ENCODE results near the gene DISP1. TPM values are rescaled to one million over a fixed set of nuclear protein-coding genes. Genes with fewer than 3 reads are reported as not detected.

Gene DISP1
- total RNA-seq, 1 experiment from 2014 or later, result 6.6 TPM

DNA sequence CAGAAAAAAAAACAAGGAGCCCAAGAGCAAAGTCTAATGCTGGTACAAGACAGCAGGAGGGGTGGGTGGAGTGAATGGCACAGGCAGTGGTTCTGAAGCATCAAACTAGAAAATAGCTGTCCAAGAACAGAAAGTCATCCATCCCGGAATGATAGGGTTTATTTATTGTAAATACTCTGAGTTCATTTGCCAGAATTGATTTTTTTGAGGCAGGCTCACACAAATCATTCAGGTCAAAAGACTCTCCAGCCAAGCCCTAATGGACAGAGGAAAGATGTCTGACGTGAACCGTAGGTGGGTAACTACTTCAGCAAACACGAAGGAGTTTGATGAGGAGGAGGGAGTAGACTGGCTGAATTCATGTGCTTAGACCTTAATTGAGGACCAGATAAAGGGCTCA is 13.8 kb upstream of the DISP1 start:
- H3K9me3 ChIP-seq, result no peaks in the 10 kb centered on the region
- ChIA-PET POLR2A (no interaction called here), CTCF (no interaction called here)
- TF ChIP-seq, protein P1, sequence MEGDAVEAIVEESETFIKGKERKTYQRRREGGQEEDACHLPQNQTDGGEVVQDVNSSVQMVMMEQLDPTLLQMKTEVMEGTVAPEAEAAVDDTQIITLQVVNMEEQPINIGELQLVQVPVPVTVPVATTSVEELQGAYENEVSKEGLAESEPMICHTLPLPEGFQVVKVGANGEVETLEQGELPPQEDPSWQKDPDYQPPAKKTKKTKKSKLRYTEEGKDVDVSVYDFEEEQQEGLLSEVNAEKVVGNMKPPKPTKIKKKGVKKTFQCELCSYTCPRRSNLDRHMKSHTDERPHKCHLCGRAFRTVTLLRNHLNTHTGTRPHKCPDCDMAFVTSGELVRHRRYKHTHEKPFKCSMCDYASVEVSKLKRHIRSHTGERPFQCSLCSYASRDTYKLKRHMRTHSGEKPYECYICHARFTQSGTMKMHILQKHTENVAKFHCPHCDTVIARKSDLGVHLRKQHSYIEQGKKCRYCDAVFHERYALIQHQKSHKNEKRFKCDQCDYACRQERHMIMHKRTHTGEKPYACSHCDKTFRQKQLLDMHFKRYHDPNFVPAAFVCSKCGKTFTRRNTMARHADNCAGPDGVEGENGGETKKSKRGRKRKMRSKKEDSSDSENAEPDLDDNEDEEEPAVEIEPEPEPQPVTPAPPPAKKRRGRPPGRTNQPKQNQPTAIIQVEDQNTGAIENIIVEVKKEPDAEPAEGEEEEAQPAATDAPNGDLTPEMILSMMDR (IDR thresholded peaks at IDR 0.05; ENCODE audit: insufficient read depth in 1 of 2, low read depth in 1 of 2, low read length in 1 of 2, severe bottlenecking in 1 of 2, unreplicated experiment in 1 of 2), result no peak
- intact Hi-C loops (cut with micrococcal nuclease; ENCODE audit: unreplicated experiment), result no loop called here
- Mint-ChIP-seq H3K27me3 (ENCODE audit: insufficient read depth, unreplicated experiment) (no peaks in the 10 kb centered on the region), H3K9me3 (ENCODE audit: unreplicated experiment) (no peaks in the 10 kb centered on the region), H3K4me1 (ENCODE audit: low read depth, unreplicated experiment) (peaks cover 43% of the 10 kb centered on the region), H3K4me3 (ENCODE audit: unreplicated experiment) (peak overlapping the region; percentile 32), H3K27ac (ENCODE audit: unreplicated experiment) (peak overlapping the region; percentile 75), H3K36me3 (ENCODE audit: insufficient read depth, unreplicated experiment) (no peaks in the 10 kb centered on the region)
- H3K27me3 ChIP-seq (replicated peaks; ENCODE audit: control insufficient read depth, insufficient read depth, low read length), result no peaks in the 10 kb centered on the region
- H3K4me3 ChIP-seq (ENCODE audit: low read depth, low read length), result no peak overlapping the region
- no peaks in the 10 kb centered on the region for H3K36me3 ChIP-seq (ENCODE audit: control insufficient read depth, insufficient read depth, low read length)
- peaks cover 39% of the 10 kb centered on the region for H3K4me1 ChIP-seq
- DNase-seq, result no peak
- BruUV-seq (replicated peaks), result no TSS peak

DNA sequence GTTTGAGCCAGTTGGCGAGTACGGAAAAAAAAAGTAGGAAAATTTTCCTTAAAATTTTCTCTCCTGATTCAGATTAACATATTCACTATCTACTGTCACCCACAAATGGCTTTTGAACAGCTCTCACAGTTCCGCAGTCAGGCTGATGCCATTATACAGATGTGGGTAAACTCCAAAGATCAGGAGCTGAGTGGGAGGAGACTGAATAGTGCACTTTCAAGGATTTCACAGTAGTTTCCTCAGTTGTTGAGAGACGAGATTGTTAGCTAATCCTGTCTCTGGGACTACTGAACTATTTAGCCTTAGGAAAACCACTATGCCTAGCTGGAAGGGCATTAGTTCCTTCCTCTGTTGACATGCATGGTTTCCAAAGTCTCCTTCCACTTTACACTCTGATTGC is 3.2 kb upstream of the DISP1 start:
- TF ChIP-seq, protein P1 (IDR thresholded peaks at IDR 0.05; ENCODE audit: insufficient read depth in 1 of 2, low read depth in 1 of 2, low read length in 1 of 2, severe bottlenecking in 1 of 2, unreplicated experiment in 1 of 2), result no peak
- ChIA-PET CTCF (no interaction called here), POLR2A (no interaction called here)
- H3K4me3 Mint-ChIP-seq (ENCODE audit: unreplicated experiment), result no peak overlapping the region
- no peak overlapping the region for H3K4me3 ChIP-seq (ENCODE audit: low read depth, low read length)
- no peak overlapping the region for H3K27ac Mint-ChIP-seq (ENCODE audit: unreplicated experiment)
- no peaks in the 10 kb centered on the region for H3K9me3 ChIP-seq
- H3K4me1 Mint-ChIP-seq (ENCODE audit: low read depth, unreplicated experiment), result peaks cover 13% of the 10 kb centered on the region
- no peaks in the 10 kb centered on the region for H3K27me3 Mint-ChIP-seq (ENCODE audit: insufficient read depth, unreplicated experiment)
- intact Hi-C loops (cut with micrococcal nuclease; ENCODE audit: unreplicated experiment), result loop anchor here (5.0 kb wide), 1 partner anchor 191 kb away; no protein-coding TSS in a partner anchor
- no peaks in the 10 kb centered on the region for H3K9me3 Mint-ChIP-seq (ENCODE audit: unreplicated experiment)
- DNase-seq, result no peak
- H3K27me3 ChIP-seq (replicated peaks; ENCODE audit: control insufficient read depth, insufficient read depth, low read length), result no peaks in the 10 kb centered on the region
- BruUV-seq (replicated peaks), result no TSS peak
- no peaks in the 10 kb centered on the region for H3K36me3 ChIP-seq (ENCODE audit: control insufficient read depth, insufficient read depth, low read length)
- H3K36me3 Mint-ChIP-seq (ENCODE audit: insufficient read depth, unreplicated experiment), result peaks cover 6% of the 10 kb centered on the region
- peaks cover 25% of the 10 kb centered on the region for H3K4me1 ChIP-seq

DNA sequence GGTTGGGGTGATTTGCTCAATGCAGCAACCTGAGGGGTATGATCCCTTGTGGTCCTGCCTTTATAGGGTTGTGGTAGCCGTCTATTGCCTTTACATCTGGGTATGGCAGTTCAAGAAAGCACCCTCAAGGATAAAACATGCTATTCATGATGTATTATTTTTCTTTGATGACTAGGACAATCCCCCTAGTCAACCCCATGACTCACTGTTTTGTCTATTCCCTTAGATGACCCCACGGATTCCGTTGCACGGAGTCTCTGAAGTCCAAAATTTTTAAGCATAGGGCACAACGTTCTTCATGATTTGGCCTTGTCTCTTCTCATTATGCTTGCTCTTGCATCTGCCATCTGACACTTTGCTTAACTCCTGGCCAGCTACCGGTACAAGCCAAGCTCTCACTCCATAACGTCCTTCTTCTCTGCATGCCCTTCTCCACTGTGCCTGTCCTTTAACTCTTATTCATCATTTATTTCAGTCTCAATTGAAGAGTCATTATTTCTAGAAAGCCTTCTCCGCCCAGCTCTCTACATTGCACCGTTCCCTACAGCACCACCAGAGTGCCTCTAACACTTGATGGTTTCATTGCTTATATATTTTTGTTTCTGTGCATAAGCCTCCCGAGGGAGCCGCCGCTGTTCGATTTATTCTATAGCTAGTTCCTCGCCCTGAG is 838 bp upstream of the DISP1 start:
- Mint-ChIP-seq H3K27me3 (ENCODE audit: insufficient read depth, unreplicated experiment) (no peaks in the 10 kb centered on the region), H3K36me3 (ENCODE audit: insufficient read depth, unreplicated experiment) (peaks cover 6% of the 10 kb centered on the region), H3K4me3 (ENCODE audit: unreplicated experiment) (peak overlapping the region; percentile 97), H3K9me3 (ENCODE audit: unreplicated experiment) (no peaks in the 10 kb centered on the region), H3K27ac (ENCODE audit: unreplicated experiment) (peak overlapping the region; percentile 72), H3K4me1 (ENCODE audit: low read depth, unreplicated experiment) (peaks cover 19% of the 10 kb centered on the region)
- POLR2A ChIA-PET, result no interaction called here
- TF ChIP-seq, protein P1 (IDR thresholded peaks at IDR 0.05; ENCODE audit: insufficient read depth in 1 of 2, low read depth in 1 of 2, low read length in 1 of 2, severe bottlenecking in 1 of 2, unreplicated experiment in 1 of 2), result no peak
- Histone ChIP-seq H3K9me3 (no peaks in the 10 kb centered on the region), H3K36me3 (ENCODE audit: control insufficient read depth, insufficient read depth, low read length) (no peaks in the 10 kb centered on the region), H3K4me1 (peaks cover 25% of the 10 kb centered on the region), H3K27me3 (replicated peaks; ENCODE audit: control insufficient read depth, insufficient read depth, low read length) (no peaks in the 10 kb centered on the region), H3K4me3 (ENCODE audit: low read depth, low read length) (peak overlapping the region; percentile 55)
- no TSS peak for BruUV-seq (replicated peaks)
- CTCF ChIA-PET, result no interaction called here
- no peak for DNase-seq
- intact Hi-C loops (cut with micrococcal nuclease; ENCODE audit: unreplicated experiment), result loop anchor here (1.0 to 5.0 kb wide), 2 partner anchors 12 to 188 kb away; no protein-coding TSS in a partner anchor

All from Caco-2 (cell line).